AG04450 (cell line): ENCODE measurements around the gene UCK2. TPM values are rescaled to one million over a fixed set of nuclear protein-coding genes. Genes with fewer than 3 reads are reported as not detected.
"Not testable (repeated sequence)": the region's sequence is repeated elsewhere in the genome, so short reads cannot be mapped to it uniquely, and the experiment has no call there.

Experiments
- CTCF ChIA-PET: fragments of 300-600, 350-600 bp; formaldehyde crosslinking; extraction: SDS; loops from one replicate; lab custom pipeline; 2022; ENCODE audit warnings: antibody characterized with exemption, inconsistent platforms; lab: Charles Lee
- POLR2A ChIA-PET: fragments of 350-600 bp; formaldehyde crosslinking; extraction: SDS; loops from one replicate; lab custom pipeline; 2021; ENCODE audit warnings: antibody characterized with exemption, inconsistent platforms; lab: Yijun Ruan, JAX
- DNase-seq: peaks from one replicate; pipeline ENCODE4 v3.0.0-alpha.2; 2011; ENCODE audit warnings: low read depth, low spot score
- H3K27ac ChIP-seq: one replicate; pipeline ENCODE4 v1.5.1; 2012; ENCODE audit warnings: low read depth, low read length, control low read depth
- H3K27me3 ChIP-seq: one replicate; pipeline ENCODE4 v1.6.0; 2012; ENCODE audit warnings: low read length; ENCODE audit not compliant: control insufficient read depth, insufficient read depth
- H3K4me3 ChIP-seq: 2 replicates; pipeline ENCODE4 v1.5.1; 2011; ENCODE audit warnings: mild to moderate bottlenecking, low read depth, low read length, control low read depth
- H3K9me3 ChIP-seq: 2 replicates; pipeline ENCODE4 v1.5.1; 2012; ENCODE audit warnings: low read length; ENCODE audit not compliant: control insufficient read depth, insufficient read depth
- polyA minus RNA-seq: library from RNA; depleted of rRNA, polyadenylated mRNA; stranded (reverse); fragments of >200 nt; gene quantifications from 2 replicates; pipeline ENCODE4 v1.2.3, GENCODE V29; 2011; rRNA and poly(A)+ RNA removed
- polyA plus RNA-seq: library from polyadenylated mRNA; depleted of rRNA; stranded (reverse); fragments of >200 nt; gene quantifications from 2 replicates; pipeline ENCODE4 v1.2.3, GENCODE V29; 2011; rRNA removed
- TF ChIP-seq, protein P1 (sequence below): IDR thresholded peaks from 2 replicates; pipeline ENCODE4 v1.5.1; 2011; ENCODE audit warnings: low read depth, low read length, control low read depth, inconsistent platforms

UCK2 gene
- polyA plus RNA-seq, result 52.7 and 59.1 TPM in 2 replicates
- 63.0 and 99.9 TPM in 2 replicates for polyA minus RNA-seq

DNA sequence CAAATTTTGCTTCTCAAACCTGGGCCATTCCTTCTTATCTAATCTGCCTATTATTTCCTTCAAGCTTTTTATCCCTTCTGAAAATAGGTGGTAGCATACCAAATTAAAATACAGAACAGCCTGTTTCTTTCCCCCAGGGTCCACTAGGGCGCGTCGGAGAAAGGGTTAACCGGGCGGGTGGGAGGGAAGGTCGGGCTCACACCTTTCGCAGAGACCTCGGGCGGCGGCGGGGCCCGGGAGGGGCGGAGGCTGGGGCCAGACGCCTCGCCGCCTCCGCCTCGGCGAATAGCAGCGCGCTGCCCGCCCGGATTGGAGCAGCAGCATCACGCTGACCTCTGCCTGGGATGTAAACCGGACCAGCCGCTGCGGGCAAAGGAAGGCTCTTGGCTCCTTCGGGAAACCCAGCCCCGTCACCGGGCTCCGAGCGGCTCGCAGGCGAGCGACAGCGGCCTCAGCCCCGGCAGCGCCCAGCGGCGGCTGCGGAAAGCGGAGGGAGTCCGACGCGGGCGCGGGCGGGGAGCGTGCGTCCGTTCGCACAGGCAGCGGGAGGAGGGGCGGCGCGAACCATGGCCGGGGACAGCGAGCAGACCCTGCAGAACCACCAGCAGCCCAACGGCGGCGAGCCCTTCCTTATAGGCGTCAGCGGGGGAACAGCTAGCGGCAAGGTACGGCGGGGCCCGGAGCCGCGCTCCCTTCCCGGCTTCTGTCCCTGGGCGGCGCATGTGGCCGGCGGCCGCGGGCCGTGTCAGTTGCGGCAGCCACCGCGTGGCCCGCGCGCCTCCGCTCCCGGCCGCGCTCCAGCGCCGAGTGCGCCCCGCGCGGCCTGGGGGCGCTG lies at the start of gene UCK2:
Gene UCK2, plus strand, starts transcription at position 347 of the 835 bp plus-strand sequence. Its CDS starts 220 bp downstream, at position 567.
- DNase-seq, result peak; percentile 43
- Histone ChIP-seq H3K4me3 (peak within 1 kb of the TSS; percentile 88), H3K9me3 (no peaks in the 10 kb centered on the region), H3K27ac (peak within 1 kb of the TSS; percentile 86), H3K27me3 (no peaks in the 10 kb centered on the region)
- ChIA-PET POLR2A (interaction anchor here (1.7 to 3.4 kb wide), 3 partner anchors 57 to 71 kb away, joined by 3 to 20 read pairs (median 10); partner anchors contain the start of gene TMCO1), CTCF (interaction anchor here (0.6 to 1.5 kb wide), 9 partner anchors 8 to 1014 kb away, joined by 3 to 8 read pairs (median 3); no protein-coding TSS in a partner anchor)
- TF ChIP-seq, protein P1, sequence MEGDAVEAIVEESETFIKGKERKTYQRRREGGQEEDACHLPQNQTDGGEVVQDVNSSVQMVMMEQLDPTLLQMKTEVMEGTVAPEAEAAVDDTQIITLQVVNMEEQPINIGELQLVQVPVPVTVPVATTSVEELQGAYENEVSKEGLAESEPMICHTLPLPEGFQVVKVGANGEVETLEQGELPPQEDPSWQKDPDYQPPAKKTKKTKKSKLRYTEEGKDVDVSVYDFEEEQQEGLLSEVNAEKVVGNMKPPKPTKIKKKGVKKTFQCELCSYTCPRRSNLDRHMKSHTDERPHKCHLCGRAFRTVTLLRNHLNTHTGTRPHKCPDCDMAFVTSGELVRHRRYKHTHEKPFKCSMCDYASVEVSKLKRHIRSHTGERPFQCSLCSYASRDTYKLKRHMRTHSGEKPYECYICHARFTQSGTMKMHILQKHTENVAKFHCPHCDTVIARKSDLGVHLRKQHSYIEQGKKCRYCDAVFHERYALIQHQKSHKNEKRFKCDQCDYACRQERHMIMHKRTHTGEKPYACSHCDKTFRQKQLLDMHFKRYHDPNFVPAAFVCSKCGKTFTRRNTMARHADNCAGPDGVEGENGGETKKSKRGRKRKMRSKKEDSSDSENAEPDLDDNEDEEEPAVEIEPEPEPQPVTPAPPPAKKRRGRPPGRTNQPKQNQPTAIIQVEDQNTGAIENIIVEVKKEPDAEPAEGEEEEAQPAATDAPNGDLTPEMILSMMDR, result no peak

DNA sequence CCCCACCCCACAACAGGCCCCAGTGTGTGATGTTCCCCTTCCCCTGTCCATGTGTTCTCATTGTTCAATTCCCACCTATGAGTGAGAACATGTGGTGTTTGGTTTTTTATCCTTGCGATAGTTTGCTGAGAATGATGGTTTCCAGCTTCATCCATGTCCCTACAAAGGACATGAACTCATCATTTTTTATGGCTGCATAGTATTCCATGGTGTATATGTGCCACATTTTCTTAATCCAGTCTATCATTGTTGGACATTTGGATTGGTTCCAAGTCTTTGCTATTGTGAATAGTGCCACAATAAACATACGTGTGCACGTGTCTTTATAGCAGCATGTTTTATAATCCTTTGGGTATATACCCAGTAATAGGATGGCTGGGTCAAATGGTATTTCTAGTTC lies 49.2 kb upstream of the UCK2 start:
- CTCF ChIA-PET, H3K27ac ChIP-seq, H3K9me3 ChIP-seq, POLR2A ChIA-PET, DNase-seq, H3K27me3 ChIP-seq, H3K4me3 ChIP-seq: not testable (repeated sequence)

DNA sequence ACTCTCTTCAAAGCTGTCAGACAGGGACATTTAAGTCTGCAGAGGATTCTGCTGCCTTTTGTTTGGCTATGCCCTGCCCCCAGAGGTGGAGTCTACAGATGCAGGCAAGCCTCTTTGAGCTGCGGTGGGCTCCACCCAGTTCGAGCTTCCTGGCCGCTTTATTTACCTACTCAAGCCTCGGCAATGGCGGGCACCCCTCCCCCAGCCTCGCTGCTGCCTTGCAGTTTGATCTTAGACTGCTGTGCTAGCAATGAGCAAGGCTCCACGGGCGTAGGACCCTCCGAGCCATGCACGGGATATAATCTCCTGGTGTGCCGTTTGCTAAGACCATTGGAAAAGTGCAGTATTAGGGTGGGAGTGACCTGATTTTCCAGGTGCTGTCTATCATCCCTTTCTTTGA lies 43.9 kb upstream of the UCK2 start:
- H3K9me3 ChIP-seq, DNase-seq, POLR2A ChIA-PET, H3K27ac ChIP-seq, H3K4me3 ChIP-seq, H3K27me3 ChIP-seq: not testable (repeated sequence)
- CTCF ChIA-PET, result interaction anchor here (1.5 kb wide), 1 partner anchor 131 kb away, joined by 3 read pairs; no protein-coding TSS in a partner anchor

DNA sequence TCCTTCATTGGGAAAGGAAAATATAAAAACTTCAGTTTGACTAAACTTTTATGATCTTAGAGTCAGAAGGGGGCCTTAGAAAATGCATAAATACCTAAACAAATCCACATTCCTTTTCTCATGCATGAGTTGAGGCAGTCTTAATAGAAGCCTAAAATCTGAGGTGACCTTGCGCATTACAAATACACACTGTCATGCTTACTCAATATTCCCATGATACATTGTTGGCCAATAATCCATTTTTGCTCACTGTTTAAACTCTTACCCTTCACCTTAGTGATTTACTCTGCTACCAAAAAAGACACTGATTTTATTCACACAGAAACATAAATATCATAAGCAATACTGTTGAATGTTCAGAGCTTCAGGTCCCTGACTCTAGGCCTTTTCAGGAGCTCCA lies 39.7 kb upstream of the UCK2 start:
- ChIA-PET CTCF (no interaction called here), POLR2A (no interaction called here)
- no peak for DNase-seq
- H3K9me3 ChIP-seq, result peaks cover 3% of the 10 kb centered on the region; the same call in 1 of the 2 replicates
- no peak overlapping the region for H3K4me3 ChIP-seq
- peaks cover 2% of the 10 kb centered on the region for H3K27me3 ChIP-seq
- TF ChIP-seq, protein P1, result no peak
- H3K27ac ChIP-seq, result no peak overlapping the region

DNA sequence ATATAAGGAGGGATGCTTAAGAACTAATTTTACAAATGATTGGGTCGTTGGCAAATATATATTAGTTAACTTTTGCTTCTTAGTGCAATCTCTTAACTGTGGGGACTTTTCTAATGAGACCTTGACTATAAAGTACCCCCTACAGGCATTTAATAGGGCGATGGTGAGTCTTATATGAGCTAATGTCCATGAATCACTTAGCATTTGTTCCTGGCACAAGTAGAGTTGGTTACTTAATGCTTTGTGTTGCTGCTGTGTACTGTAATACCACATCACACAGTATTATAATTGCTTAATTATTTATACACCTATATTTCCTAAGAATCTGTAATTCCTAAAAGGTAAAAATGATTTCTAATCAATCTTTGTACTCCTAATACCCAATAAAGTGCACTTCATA lies 33.5 kb upstream of the UCK2 start:
- Histone ChIP-seq H3K27me3 (peaks cover 2% of the 10 kb centered on the region), H3K27ac (no peak overlapping the region), H3K4me3 (no peak overlapping the region), H3K9me3 (no peaks in the 10 kb centered on the region)
- ChIA-PET POLR2A (no interaction called here), CTCF (interaction anchor here (0.6 to 1.1 kb wide), 3 partner anchors 121 to 152 kb away, joined by 3 to 4 read pairs (median 4); no protein-coding TSS in a partner anchor)
- no peak for DNase-seq
- TF ChIP-seq, protein P1, result no peak

- Histone ChIP-seq H3K27me3 (peaks cover 2% of the 10 kb centered on the region), H3K9me3 (no peaks in the 10 kb centered on the region), H3K27ac (no peak overlapping the region), H3K4me3 (no peak overlapping the region)
- ChIA-PET CTCF (no interaction called here), POLR2A (interaction anchor here (0.6 kb wide), 1 partner anchor 152 kb away, joined by 5 read pairs; no protein-coding TSS in a partner anchor)
- DNase-seq, result no peak
- TF ChIP-seq, protein P1, result no peak
Measured at GRCh38 chr1:165795894-165796293, 31.5 kb upstream of the UCK2 start.
